GM13976 (cell line): Measurements from ENCODE around the gene TBC1D22A.

Experiments
- DNase-seq: peaks from one replicate; pipeline ENCODE4 v3.0.0; 2012; ENCODE audit warnings: low spot score
- in situ Hi-C: fragments of 300-500 bp; cut with MboI; formaldehyde crosslinking; loops from one replicate; pipeline ENCODE4 v1.12.0; 2022; ENCODE audit warnings: low sequenced_read_pairs, mixed read lengths, inconsistent platforms; ENCODE audit not compliant: unreplicated experiment
- TF ChIP-seq, protein P1 (sequence below): IDR thresholded peaks from 2 replicates; pipeline ENCODE4 v1.5.1; 2012; ENCODE audit warnings: borderline replicate concordance, mild to moderate bottlenecking; ENCODE audit not compliant: insufficient read depth; ENCODE audit errors: extremely low read depth, missing control alignments, control extremely low read depth

The TBC1D22A gene

DNA sequence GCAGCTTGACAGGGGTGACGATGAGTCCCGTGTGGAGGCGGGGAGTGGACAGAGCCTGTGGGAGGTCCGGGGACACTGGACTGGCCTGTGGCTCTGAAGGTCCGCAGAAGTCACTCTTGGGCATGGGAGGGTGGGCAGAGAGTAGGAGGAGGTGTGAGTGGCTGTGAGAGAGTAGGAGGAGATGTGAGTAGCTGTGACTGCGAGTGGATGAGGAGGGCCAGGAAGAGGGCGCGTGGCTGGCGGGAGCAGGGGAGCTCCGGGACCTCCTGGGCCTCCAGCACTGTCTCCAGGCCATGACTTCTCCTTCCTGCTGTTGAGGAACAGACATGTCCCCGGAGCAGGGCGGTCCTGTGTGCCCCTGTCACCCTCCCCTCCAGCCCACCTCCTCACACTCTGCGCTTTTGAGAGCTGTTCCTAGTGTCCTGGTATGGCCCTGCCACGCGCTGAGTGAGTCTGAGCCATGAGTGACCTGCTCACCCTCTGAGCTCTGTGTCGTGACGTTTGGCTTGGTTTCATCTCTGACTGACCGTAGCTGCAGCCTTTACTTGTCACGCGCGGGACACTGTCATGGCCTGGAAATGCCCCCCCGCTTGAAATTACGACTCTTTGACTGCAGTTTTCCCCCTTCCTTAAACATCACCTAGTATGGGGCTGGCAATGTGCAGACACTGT lies 391.5 kb downstream of the TBC1D22A start:
- DNase-seq, result no peak
- in situ Hi-C loops, result no loop called here
- TF ChIP-seq, protein P1, sequence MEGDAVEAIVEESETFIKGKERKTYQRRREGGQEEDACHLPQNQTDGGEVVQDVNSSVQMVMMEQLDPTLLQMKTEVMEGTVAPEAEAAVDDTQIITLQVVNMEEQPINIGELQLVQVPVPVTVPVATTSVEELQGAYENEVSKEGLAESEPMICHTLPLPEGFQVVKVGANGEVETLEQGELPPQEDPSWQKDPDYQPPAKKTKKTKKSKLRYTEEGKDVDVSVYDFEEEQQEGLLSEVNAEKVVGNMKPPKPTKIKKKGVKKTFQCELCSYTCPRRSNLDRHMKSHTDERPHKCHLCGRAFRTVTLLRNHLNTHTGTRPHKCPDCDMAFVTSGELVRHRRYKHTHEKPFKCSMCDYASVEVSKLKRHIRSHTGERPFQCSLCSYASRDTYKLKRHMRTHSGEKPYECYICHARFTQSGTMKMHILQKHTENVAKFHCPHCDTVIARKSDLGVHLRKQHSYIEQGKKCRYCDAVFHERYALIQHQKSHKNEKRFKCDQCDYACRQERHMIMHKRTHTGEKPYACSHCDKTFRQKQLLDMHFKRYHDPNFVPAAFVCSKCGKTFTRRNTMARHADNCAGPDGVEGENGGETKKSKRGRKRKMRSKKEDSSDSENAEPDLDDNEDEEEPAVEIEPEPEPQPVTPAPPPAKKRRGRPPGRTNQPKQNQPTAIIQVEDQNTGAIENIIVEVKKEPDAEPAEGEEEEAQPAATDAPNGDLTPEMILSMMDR, result no peak

DNA sequence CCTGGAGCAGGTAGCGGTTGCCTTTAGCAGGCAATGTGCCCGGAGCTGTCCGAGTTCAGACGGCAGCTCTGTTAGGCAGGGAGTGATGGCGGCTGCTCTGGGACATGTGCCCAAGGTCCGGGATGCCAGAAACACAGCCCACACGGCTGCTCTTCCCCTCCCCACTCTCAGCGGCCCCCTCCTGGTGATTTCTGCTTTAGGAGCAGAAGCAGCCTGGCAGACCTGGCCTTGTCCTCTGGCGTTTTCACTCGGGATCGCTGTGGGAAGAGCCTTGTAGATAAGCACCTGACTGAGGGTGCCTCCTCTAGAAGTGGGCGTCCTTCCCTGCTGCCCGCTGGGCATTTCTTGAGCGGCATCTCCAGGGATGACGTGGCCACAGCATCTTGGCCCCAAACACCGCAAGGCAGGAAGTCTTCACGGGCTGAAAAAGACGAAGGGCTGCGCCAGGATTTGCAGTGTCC lies 392.2 kb downstream of the TBC1D22A start:
- TF ChIP-seq, protein P1, result no peak
- in situ Hi-C loops, result no loop called here
- DNase-seq, result no peak

DNA sequence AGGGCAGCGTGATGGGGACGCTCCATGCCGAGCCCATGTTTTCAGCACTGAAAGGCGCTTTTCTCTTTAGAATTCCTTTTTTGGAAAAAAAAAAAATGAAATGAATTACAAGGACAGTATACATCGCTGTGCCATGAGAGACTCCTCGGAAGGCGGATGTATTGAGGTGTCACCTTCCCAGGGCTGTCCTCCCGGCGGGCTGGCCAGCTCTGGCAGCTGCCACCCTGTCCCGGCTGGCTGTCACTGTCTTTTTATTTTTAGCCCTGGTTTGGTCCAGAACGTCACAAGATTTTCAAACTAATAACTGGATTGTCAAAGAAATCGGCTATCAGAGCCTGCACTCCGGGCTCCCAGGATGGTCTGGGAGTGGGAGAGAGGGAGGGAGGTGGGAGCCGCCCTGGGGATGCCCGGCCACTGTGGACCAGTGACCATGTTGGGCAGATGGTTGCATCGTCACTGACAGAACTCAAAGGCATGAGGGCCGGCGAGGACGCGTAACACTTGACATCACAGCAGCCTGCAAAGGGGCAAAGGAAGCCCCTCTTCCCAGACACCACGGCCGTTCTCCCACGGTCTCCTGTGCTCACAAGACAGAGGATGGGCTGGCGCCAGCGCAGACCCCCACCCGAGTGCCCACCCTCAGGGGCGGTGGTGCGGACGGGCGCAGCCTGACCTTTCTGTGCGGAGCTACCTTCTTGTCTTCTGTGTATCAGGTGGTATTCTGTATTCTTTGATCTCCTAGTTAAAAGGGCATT lies 392.9 kb downstream of the TBC1D22A start:
- in situ Hi-C loops, result no loop called here
- DNase-seq, result no peak
- TF ChIP-seq, protein P1, result no peak

DNA sequence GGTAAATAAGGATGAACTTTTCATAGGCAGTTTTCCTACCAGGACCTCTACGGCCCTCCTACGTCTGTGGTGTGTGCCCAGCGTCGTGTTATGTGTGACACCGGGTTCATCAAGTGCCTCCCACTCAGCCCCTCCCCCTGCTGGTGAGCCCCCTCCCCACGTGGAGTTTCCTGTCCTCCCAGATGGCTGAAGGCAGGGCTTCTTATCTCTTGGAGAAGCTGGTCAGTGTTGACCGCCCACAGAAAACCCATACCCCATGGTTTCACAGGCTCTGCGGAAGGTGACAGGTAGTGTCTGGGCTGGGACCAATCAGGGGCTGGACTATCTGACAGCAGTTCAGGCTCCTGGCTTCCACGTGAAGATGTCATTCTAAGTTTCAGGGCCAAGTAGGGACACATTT lies 393.5 kb downstream of the TBC1D22A start:
- in situ Hi-C loops, result no loop called here
- DNase-seq, result no peak
- TF ChIP-seq, protein P1, result no peak

DNA sequence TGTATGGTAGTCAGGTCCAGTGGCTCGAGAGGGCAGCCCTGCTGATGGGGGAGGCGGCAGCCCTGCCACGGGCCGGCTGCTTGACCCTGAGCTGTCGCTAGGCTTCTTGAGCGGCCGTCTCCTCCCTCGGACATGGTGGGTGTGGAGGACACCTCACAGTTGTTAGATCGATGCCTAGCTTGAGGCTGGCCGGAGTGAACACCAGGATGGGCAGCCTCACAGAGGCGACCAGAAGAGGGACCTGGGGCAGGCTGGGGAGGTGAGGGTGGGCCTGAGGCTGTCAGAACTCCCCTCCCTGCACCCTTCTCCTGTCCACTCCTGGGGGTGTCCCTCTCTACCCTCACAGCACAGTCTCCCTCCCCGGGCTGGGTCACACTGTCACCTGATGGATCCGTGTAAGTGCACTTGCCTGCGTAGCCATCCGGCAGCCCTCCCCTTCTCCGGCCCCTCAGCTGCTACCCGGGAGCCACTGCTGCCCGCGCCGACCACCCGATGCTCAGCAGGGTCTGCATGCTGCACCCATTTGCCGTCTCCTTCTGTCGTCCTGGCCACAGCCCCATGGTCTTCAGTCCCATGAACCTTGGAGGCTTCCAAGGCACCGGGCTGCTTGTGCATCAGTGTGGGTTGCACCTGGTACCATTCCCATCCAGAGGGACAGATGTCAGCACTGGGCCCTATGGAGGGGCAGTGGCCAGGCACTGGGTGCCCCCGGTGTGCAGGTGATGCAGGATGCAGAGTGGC lies 394.1 kb downstream of the TBC1D22A start:
- TF ChIP-seq, protein P1, result no peak
- in situ Hi-C loops, result no loop called here
- DNase-seq, result no peak

DNA sequence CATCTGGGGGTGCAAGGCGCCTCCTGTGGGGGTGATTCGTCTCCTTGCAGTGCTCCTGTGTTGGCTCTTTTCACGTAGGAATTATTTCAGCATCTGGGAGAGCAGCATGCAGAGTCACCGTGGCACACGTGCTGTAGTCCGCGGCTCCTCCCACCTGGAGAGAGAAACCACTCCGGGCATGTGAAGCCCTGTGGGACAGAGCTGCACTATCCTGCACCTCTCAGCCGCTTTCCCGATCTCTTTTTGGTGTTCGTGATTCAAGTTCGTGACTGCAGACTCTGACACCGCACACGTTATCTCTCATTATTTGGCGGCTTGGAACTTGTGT lies 394.6 kb downstream of the TBC1D22A start:
- in situ Hi-C loops, result no loop called here
- DNase-seq, result no peak
- TF ChIP-seq, protein P1, result no peak
